Fibroblast of skin of back (primary cell): Measurements from ENCODE around the gene PRKAA2.

Experiments used
- DNase-seq: peaks from one replicate; pipeline ENCODE4 v3.0.0-alpha.2; 2013

Gene PRKAA2

DNA sequence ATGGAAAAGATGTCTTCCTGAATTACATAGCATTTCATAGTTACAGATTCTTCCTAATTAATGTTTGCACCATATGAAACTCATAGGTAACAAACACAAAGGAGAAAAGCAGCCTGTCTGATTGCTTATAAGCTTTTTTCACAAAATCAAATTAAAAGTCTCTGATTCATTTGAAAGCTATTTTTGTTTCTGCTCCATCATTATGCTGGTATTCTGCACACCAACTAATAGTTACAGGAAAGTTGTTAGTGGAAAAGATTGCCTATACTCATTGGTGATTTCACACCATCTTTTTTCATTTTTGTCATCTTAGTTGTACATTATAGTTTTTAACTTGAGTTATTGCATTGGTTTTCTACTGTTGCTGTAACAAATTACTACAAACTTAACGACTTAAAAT is 70.0 kb downstream of the PRKAA2 start:
- peak; percentile 52 for DNase-seq

DNA sequence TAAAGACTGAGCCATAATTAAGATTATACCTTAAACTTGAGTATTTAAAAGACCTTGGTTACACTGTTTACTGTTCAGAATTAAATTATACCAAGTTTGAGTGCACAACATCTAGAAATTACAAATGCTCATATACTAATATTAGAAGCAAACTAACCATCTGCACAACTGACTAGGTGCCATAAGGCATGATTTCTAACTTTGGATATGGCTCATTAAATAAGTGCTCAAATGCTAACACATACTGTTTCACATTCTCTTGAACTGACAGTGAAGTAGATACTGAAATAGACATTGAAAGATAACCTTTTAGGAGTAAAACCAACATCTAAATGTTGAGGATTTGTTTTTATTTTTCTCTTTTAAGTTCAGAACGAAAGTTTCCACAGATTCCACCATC is 74.1 kb downstream of the PRKAA2 start:
- DNase-seq, result no peak

DNA sequence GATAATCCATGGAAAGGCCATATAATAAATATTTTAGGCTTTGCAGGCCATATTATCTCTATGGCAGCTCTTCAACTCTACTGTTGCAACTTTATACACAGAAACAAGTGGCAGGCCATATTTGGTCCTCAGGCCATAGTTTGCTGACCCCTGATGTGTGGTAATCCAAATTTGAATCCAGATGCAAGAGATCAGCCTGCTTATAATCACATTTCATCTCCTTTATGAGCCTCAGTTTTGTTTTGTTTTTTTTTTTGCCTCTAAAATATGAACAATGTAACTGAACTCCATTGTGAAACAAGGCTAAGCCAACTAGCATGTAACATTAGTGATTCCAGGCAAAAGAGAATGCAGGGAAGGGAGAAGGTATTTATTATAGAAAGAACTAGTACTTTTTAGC is 81.6 kb downstream of the PRKAA2 start:
- no peak for DNase-seq

DNA sequence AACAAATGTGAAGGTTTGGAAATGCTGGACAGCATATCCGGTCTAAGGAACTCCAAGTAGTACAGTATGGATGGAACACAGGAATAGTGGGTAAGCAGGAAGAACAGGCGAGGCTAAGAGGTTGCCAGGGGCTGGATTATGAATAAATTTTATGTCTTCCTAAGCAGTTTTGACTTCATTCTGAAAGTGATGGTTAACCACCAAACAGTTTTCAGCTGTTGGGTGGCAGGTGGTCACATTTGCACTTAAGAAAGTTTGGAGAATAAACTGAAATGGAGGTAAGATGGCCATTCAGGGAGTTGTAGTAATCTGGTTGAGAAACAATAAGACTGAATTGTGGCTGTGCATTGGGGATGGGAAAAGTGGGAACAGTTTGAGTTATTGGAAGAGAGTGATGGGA is 83.8 kb downstream of the PRKAA2 start:
- no peak for DNase-seq

DNA sequence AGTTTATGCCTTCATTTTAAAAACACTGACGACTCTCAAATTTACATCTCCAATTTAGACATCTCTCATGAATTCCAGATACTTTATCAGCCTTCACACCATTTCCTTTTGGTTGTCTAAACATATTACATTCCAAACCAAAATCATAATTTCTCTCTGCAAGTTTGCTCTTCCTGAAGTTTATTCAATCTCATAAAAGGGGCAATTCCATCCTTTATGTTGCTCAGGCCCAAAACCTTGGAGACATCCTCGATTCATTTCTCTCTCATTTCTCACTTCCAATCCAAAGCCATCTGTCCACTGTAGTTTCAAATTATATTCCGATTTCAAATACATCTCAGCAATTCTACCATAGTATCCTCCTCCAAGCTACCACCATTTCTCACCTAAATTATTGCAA is 100.1 kb downstream of the PRKAA2 start:
- no peak for DNase-seq

DNA sequence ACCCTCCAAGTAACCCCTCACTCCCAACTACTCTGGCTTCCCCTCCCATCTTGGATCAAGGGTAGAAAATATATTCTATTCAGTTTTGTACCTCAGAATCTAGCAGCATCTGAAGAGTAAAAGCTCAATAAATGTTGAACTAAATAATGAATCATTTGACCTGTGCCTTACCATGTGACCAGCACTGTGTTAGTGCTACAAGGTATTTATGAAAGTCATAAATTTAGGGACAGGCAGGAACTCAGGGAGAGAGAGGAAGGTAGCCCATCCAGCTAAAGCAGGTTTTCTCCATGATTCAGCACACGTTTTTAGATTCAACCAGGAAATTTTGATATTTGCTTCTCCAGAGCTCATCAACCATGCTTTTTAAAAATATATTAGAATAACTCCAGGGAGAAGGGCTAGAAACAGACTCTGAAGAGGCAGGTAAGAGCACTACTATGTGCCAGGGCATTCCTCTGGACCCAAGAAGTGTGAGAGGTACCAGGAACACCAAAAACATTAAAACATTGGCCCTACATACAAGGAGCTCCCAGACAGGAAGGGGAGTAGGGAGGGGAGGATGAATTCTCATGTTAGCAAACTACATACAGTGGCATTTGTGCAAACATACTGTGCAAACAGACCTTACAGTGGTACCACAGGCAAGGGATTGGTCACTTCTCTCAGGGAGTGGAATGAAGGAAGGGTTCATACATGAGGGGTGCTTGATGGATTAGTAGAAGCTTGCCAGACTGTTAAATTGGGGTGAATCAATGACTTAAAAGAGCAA is 109.8 kb downstream of the PRKAA2 start:
- no peak for DNase-seq

DNA sequence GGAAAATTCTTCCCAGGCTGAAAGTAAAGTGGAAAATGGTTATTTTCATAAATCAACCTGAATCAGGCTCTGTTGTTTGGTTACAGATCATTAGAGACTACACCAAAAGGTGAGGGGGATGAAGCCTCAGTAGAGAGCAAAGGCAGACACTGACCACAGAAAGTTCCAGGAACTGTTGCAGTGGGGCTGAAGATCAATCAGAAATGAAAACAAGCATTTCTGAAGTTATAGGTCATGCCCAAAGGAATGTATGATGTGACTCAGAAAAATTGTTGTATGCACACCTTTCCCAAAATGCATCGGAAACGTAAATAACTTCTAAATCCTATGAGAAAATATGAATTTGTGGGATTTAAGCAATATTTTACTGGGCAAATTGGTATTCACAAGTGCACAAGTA is 110.8 kb downstream of the PRKAA2 start:
- DNase-seq, result no peak

DNA sequence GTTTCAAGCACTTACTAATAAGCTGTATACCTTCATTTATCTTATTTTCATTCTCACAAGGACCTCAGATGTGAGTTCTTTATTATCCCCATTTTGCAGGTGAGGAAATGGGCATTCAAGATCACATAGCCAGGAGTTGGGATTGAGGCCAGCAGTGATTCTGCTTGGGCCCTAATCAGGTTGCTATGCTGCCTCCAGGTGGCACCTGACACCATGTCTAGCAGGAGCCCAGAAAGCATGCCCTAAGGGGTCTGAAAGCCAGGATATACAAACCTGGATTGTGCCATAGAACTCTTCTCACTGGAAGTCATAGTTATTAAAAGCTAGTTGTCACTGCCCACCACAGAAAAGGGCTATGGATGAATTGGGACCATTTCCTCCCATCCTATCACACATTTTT is 113.0 kb downstream of the PRKAA2 start:
- no peak for DNase-seq

DNA sequence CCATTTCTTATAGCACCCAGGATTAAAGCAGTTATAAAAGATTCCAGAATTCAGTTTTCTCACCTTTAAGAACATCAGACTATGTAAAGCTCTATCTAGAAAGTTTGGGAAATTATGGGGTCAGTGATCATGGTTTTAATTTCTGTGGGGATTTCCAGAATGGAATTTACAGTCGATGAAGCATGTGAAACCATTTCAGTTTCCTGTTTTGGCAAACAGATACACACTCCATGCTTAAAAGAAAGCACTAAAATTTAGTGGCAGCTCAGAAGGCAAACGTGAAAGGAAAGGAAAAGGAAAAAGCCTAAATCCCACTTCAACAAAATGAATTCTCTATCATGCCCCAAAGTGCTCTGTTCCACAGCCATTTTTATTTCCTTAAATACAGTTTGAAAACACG is 113.7 kb downstream of the PRKAA2 start:
- no peak for DNase-seq
